HepG2 (cell line): ENCODE results near the gene TTC32.

Experiments
- FOXK2 ChIP-seq: fragments of 450-650 bp; IDR thresholded peaks from 2 replicates; pipeline ENCODE4 v1.6.1; 2016
- MEF2D ChIP-seq: sonication (generic); formaldehyde crosslinking; IDR thresholded peaks from 2 replicates; pipeline ENCODE4 v1.5.1; 2020; ENCODE audit warnings: mild to moderate bottlenecking, missing genetic modification reagents
- NCOR1 ChIP-seq: fragments of 200-600 bp; sonication (generic); IDR thresholded peaks from 2 replicates; pipeline ENCODE4 v1.7.0; 2017; ENCODE audit warnings: antibody characterized with exemption, low read length, borderline replicate concordance
- STAG1 ChIP-seq: sonication (generic); formaldehyde crosslinking; IDR thresholded peaks from 2 replicates; pipeline ENCODE4 v1.4.0; 2020; ENCODE audit warnings: missing genetic modification reagents
- TAF1 ChIP-seq: sonication (generic); formaldehyde crosslinking; IDR thresholded peaks from 2 replicates; pipeline ENCODE4 v1.4.0; 2020; ENCODE audit warnings: missing genetic modification reagents
- ZNF766 ChIP-seq: sonication (generic); formaldehyde crosslinking; IDR thresholded peaks from 2 replicates; pipeline ENCODE4 v1.5.0; 2020; ENCODE audit warnings: missing genetic modification reagents, borderline replicate concordance
- TF ChIP-seq, protein P1 (sequence below): sonication (generic); formaldehyde crosslinking; IDR thresholded peaks from 2 replicates; pipeline ENCODE4 v1.4.0; 2020; ENCODE audit warnings: low read depth, mild to moderate bottlenecking, missing genetic modification reagents
- TF ChIP-seq, protein P2 (sequence below): sonication (generic); formaldehyde crosslinking; IDR thresholded peaks from 2 replicates; pipeline ENCODE4 v1.5.0; 2020; ENCODE audit warnings: mild to moderate bottlenecking, missing genetic modification reagents, moderate library complexity
- TF ChIP-seq, protein P3 (sequence below): fragments of 450-650 bp; IDR thresholded peaks from 2 replicates; pipeline ENCODE4 v1.6.1; 2017; ENCODE audit warnings: mild to moderate bottlenecking

DNA sequence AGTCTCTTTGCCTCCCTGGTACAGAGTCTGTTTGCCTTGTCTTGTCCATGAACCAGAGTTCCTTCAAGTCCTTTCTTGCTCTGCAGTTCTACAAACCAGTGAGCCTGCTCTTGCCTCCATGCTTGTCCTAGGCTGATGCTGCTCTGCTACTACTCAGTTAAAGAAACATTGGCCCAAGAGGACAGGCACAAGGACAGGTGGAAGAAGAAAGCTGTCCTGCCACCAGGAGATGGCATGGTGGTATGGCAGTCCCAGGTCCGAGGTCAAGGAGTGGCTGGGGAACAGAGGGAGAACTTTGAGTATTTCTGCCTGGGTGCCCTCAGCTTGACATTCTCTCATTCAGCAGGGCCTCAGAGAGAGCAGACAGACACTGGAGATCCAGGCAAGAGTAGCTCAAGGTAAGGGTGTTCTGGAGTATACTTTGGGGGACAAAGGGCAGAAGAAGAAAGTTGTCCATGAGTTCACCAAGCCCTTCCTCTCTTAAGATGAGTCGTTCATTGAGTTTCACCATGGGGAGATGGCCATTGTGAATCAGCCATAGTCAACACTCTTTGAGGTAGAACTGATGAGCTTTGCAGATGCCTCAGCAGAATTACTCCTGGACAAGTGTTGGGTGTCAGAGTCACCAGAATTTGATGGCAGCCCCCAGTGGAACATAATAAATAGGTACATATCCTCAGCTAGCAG lies 20.4 kb downstream of the TTC32 start:
- TF ChIP-seq, protein P1, sequence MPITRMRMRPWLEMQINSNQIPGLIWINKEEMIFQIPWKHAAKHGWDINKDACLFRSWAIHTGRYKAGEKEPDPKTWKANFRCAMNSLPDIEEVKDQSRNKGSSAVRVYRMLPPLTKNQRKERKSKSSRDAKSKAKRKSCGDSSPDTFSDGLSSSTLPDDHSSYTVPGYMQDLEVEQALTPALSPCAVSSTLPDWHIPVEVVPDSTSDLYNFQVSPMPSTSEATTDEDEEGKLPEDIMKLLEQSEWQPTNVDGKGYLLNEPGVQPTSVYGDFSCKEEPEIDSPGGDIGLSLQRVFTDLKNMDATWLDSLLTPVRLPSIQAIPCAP: no peak
- no peak for TF ChIP-seq TAF1 (CRISPR knock-in tag)
- TF ChIP-seq, protein P2, sequence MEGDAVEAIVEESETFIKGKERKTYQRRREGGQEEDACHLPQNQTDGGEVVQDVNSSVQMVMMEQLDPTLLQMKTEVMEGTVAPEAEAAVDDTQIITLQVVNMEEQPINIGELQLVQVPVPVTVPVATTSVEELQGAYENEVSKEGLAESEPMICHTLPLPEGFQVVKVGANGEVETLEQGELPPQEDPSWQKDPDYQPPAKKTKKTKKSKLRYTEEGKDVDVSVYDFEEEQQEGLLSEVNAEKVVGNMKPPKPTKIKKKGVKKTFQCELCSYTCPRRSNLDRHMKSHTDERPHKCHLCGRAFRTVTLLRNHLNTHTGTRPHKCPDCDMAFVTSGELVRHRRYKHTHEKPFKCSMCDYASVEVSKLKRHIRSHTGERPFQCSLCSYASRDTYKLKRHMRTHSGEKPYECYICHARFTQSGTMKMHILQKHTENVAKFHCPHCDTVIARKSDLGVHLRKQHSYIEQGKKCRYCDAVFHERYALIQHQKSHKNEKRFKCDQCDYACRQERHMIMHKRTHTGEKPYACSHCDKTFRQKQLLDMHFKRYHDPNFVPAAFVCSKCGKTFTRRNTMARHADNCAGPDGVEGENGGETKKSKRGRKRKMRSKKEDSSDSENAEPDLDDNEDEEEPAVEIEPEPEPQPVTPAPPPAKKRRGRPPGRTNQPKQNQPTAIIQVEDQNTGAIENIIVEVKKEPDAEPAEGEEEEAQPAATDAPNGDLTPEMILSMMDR: no peak
- no peak for TF ChIP-seq FOXK2
- TF ChIP-seq, protein P3, sequence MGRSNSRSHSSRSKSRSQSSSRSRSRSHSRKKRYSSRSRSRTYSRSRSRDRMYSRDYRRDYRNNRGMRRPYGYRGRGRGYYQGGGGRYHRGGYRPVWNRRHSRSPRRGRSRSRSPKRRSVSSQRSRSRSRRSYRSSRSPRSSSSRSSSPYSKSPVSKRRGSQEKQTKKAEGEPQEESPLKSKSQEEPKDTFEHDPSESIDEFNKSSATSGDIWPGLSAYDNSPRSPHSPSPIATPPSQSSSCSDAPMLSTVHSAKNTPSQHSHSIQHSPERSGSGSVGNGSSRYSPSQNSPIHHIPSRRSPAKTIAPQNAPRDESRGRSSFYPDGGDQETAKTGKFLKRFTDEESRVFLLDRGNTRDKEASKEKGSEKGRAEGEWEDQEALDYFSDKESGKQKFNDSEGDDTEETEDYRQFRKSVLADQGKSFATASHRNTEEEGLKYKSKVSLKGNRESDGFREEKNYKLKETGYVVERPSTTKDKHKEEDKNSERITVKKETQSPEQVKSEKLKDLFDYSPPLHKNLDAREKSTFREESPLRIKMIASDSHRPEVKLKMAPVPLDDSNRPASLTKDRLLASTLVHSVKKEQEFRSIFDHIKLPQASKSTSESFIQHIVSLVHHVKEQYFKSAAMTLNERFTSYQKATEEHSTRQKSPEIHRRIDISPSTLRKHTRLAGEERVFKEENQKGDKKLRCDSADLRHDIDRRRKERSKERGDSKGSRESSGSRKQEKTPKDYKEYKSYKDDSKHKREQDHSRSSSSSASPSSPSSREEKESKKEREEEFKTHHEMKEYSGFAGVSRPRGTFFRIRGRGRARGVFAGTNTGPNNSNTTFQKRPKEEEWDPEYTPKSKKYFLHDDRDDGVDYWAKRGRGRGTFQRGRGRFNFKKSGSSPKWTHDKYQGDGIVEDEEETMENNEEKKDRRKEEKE: no peak
- no peak for TF ChIP-seq MEF2D (CRISPR knock-in tag)
- TF ChIP-seq ZNF766 (CRISPR knock-in tag): no peak
- TF ChIP-seq NCOR1: no peak
- no peak for TF ChIP-seq STAG1 (CRISPR knock-in tag)
